Astrocyte (in vitro differentiated cells and primary cell): Measurements from ENCODE around the gene FAHD1. TPM values are rescaled to one million over a fixed set of nuclear protein-coding genes. Genes with fewer than 3 reads are reported as not detected.

Experiments
- DNase-seq: peaks from one replicate; pipeline ENCODE4 v3.0.0-alpha.2; 2010; ENCODE audit warnings: low read depth
- FAIRE-seq: peaks from 2 replicates; lab custom pipeline; 2011; peaks lifted over from hg19 to GRCh38; lab: Jason Lieb, UNC
- H2AFZ ChIP-seq: 2 replicates; pipeline ENCODE4 v1.6.0; 2012; ENCODE audit warnings: low read depth, low read length, inconsistent platforms
- H3K27ac ChIP-seq: 2 replicates; pipeline ENCODE4 v1.5.1; 2011; ENCODE audit warnings: low read depth, low read length, inconsistent platforms
- H3K27me3 ChIP-seq: 2 replicates; pipeline ENCODE4 v1.6.0; 2011; ENCODE audit warnings: low read length, inconsistent platforms; ENCODE audit not compliant: insufficient read depth
- H3K36me3 ChIP-seq: 2 replicates; pipeline ENCODE4 v1.5.1; 2011; ENCODE audit warnings: low read length, inconsistent platforms; ENCODE audit not compliant: insufficient read depth
- H3K4me1 ChIP-seq: 2 replicates; pipeline ENCODE4 v1.5.1; 2011; ENCODE audit warnings: low read length, inconsistent platforms; ENCODE audit not compliant: insufficient read depth
- H3K4me2 ChIP-seq: 2 replicates; pipeline ENCODE4 v1.6.0; 2012; ENCODE audit warnings: low read length, inconsistent platforms
- H3K4me3 ChIP-seq: 2 replicates; pipeline ENCODE4 v1.5.1; 2011; ENCODE audit warnings: low read depth, mild to moderate bottlenecking, low read length, inconsistent platforms; ENCODE audit not compliant: insufficient read depth
- H3K79me2 ChIP-seq: 2 replicates; pipeline ENCODE4 v1.6.0; 2012; ENCODE audit warnings: mild to moderate bottlenecking, low read length, inconsistent platforms; ENCODE audit not compliant: insufficient read depth
- H3K9ac ChIP-seq: 2 replicates; pipeline ENCODE4 v1.6.0; 2012; ENCODE audit warnings: mild to moderate bottlenecking, low read length, inconsistent platforms
- H3K9me3 ChIP-seq: 2 replicates; pipeline ENCODE4 v1.5.1; 2012; ENCODE audit warnings: low read depth, mild to moderate bottlenecking, low read length, inconsistent platforms; ENCODE audit not compliant: insufficient read depth
- H4K20me1 ChIP-seq: 2 replicates; pipeline ENCODE4 v1.6.0; 2012; ENCODE audit warnings: low read length, inconsistent platforms; ENCODE audit not compliant: insufficient read depth
- H3K27ac Mint-ChIP-seq: one replicate; pipeline ENCODE4 v1.8.0; 2021; ENCODE audit warnings: mild to moderate bottlenecking, mixed read lengths; ENCODE audit not compliant: unreplicated experiment
- H3K27me3 Mint-ChIP-seq: one replicate; pipeline ENCODE4 v1.8.0; 2021; ENCODE audit warnings: low read depth, mixed read lengths; ENCODE audit not compliant: unreplicated experiment
- H3K36me3 Mint-ChIP-seq: one replicate; pipeline ENCODE4 v1.8.0; 2021; ENCODE audit warnings: low read depth, mixed read lengths; ENCODE audit not compliant: unreplicated experiment
- H3K4me1 Mint-ChIP-seq: one replicate; pipeline ENCODE4 v1.8.0; 2021; ENCODE audit warnings: low read depth, mixed read lengths; ENCODE audit not compliant: unreplicated experiment
- H3K4me3 Mint-ChIP-seq: one replicate; pipeline ENCODE4 v1.8.0; 2021; ENCODE audit warnings: mild to moderate bottlenecking, moderate library complexity, mixed read lengths; ENCODE audit not compliant: unreplicated experiment
- H3K9me3 Mint-ChIP-seq: one replicate; pipeline ENCODE4 v1.8.0; 2021; ENCODE audit warnings: mild to moderate bottlenecking, mixed read lengths; ENCODE audit not compliant: unreplicated experiment
- CTCF ChIP-seq: IDR thresholded peaks from 2 replicates; pipeline ENCODE4 v1.5.1; 2011; ENCODE audit warnings: low read depth, mild to moderate bottlenecking, inconsistent platforms, low read length, moderate library complexity; ENCODE audit not compliant: insufficient read depth
- EZH2 ChIP-seq: IDR thresholded peaks from 2 replicates; pipeline ENCODE4 v1.6.1; 2012; ENCODE audit warnings: mild to moderate bottlenecking, low read length, inconsistent platforms; ENCODE audit not compliant: insufficient read depth
- total RNA-seq: library from RNA; stranded (reverse); gene quantifications from 2 replicates; pipeline ENCODE4 v1.2.1, GENCODE V29; 2021

The FAHD1 gene
- total RNA-seq, 1 donor from 2014 or later = 25.8 TPM

- H3K4me3 ChIP-seq = no peak overlapping the region
- H3K27me3 ChIP-seq = no peaks in the 10 kb centered on the region
- Mint-ChIP-seq H3K4me3 (no peak overlapping the region), H3K4me1 (no peaks in the 10 kb centered on the region), H3K9me3 (no peaks in the 10 kb centered on the region), H3K27me3 (no peaks in the 10 kb centered on the region), H3K27ac (no peak overlapping the region), H3K36me3 (peaks cover 6% of the 10 kb centered on the region)
- H3K4me1 ChIP-seq = no peaks in the 10 kb centered on the region
- H3K9ac ChIP-seq = no peak overlapping the region
- peaks cover 3% of the 10 kb centered on the region for H3K79me2 ChIP-seq
- no peak overlapping the region for H2AFZ ChIP-seq
- no peak for DNase-seq
- no peaks in the 10 kb centered on the region for H3K9me3 ChIP-seq
- no peak for FAIRE-seq
- peaks cover 11% of the 10 kb centered on the region for H4K20me1 ChIP-seq
- no peak overlapping the region for H3K4me2 ChIP-seq
- no peak overlapping the region for H3K27ac ChIP-seq
- TF ChIP-seq CTCF (no peak), EZH2 (no peak)
- H3K36me3 ChIP-seq = no peaks in the 10 kb centered on the region
These were observed 6.7 kb upstream of the FAHD1 start for GRCh38 chr16:1820096-1820945.

- Histone ChIP-seq H3K9me3 (no peaks in the 10 kb centered on the region), H4K20me1 (peaks cover 11% of the 10 kb centered on the region), H3K4me1 (peaks cover 5% of the 10 kb centered on the region), H3K4me2 (no peak overlapping the region), H3K27me3 (no peaks in the 10 kb centered on the region), H3K4me3 (no peak overlapping the region), H3K9ac (no peak overlapping the region), H3K36me3 (no peaks in the 10 kb centered on the region), H2AFZ (no peak overlapping the region), H3K27ac (no peak overlapping the region), H3K79me2 (peaks cover 6% of the 10 kb centered on the region)
- H3K4me3 Mint-ChIP-seq = no peak overlapping the region
- H3K27ac Mint-ChIP-seq = no peak overlapping the region
- H3K36me3 Mint-ChIP-seq = peaks cover 5% of the 10 kb centered on the region
- no peaks in the 10 kb centered on the region for H3K4me1 Mint-ChIP-seq
- TF ChIP-seq EZH2 = no peak
- TF ChIP-seq CTCF = no peak
- no peak for DNase-seq
- no peaks in the 10 kb centered on the region for H3K27me3 Mint-ChIP-seq
- FAIRE-seq = no peak
- no peaks in the 10 kb centered on the region for H3K9me3 Mint-ChIP-seq
These were observed 6.1 kb upstream of the FAHD1 start for GRCh38 chr16:1820946-1821290.
